Measurements from ENCODE around the gene FRK. TPM values are rescaled to one million over a fixed set of nuclear protein-coding genes. Genes with fewer than 3 reads are reported as not detected.
A peak's percentile ranks its signal among the peaks of the same experiment; 100 is the strongest.

The FRK gene
- total RNA-seq, 2 donors from 2014 or later = 16.0 to 20.0 TPM

GRCh38 chr6:116035616-116036015 is 25.1 kb downstream of the FRK start:
- Histone ChIP-seq H3K4me1 (ENCODE audit: control insufficient read depth in 1 of 2, low read depth in 2 of 2) (peaks cover 45 to 51% of the 10 kb centered on the region in 2 donors), H3K27ac (peak overlapping the region in 1 of 2 donors; percentile 35), H3K27me3 (replicated peaks; ENCODE audit: insufficient read depth) (no peaks in the 10 kb centered on the region), H3K9me3 (no peaks in the 10 kb centered on the region), H3K4me3 (peak overlapping the region; percentile 13), H3K36me3 (no peaks in the 10 kb centered on the region)
- DNase-seq (ENCODE audit: low spot score) (no peak), ATAC-seq (ENCODE audit: insufficient number of reproducible peaks, low FRiP score, low read depth) (no peak)
- TF ChIP-seq CTCF (IDR thresholded peaks at IDR 0.05) = no peak

- no peaks in the 10 kb centered on the region for H3K9me3 ChIP-seq
- no peaks in the 10 kb centered on the region for H3K27me3 ChIP-seq (replicated peaks; ENCODE audit: insufficient read depth)
- TF ChIP-seq CTCF (IDR thresholded peaks at IDR 0.05) = no peak
- no peaks in the 10 kb centered on the region for H3K36me3 ChIP-seq
- H3K4me3 ChIP-seq = peak overlapping the region; percentile 37
- no peak for DNase-seq (ENCODE audit: low spot score)
- ATAC-seq (ENCODE audit: insufficient number of reproducible peaks, low FRiP score, low read depth) = no peak
- H3K27ac ChIP-seq = peak overlapping the region; percentile 22 to 35
- H3K4me1 ChIP-seq (ENCODE audit: control insufficient read depth in 1 of 2, low read depth in 2 of 2) = peaks cover 58 to 62% of the 10 kb centered on the region in 2 donors
Measured at GRCh38 chr6:116034327-116034726, 26.4 kb downstream of the FRK start.

DNA sequence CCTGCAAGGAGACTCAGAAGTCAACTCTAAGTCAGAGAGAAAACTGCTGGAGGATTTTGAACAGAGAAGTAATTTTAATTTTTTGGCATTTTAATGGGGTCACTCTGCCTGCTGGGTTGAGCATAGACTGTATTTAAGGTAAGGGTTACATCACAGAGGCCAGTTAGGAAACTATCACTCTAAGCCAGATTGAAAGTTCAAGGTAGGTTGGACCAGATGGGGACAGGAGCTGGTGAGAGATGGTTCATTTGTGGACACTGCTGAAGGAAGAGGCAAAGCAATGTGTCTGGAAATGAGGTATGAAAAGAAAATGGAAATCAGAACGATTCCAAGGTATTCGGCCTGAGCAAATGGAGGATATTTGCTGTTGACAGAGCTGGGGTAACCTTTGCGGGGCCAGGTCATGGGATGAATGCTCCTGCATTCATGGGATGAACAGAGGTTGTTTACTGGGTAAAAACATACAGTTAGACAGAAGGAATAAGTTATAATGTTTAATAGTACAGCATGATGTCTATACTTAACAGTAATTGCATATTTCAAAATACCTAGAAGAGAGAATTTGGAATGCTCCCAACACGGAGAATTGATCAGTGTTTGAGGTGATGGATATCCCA is 26.9 kb downstream of the FRK start:
- no peaks in the 10 kb centered on the region for H3K9me3 ChIP-seq
- DNase-seq (ENCODE audit: low spot score) (no peak), ATAC-seq (ENCODE audit: insufficient number of reproducible peaks, low FRiP score, low read depth) (no peak)
- peak overlapping the region; percentile 37 for H3K4me3 ChIP-seq
- TF ChIP-seq CTCF (IDR thresholded peaks at IDR 0.05) = no peak
- H3K27me3 ChIP-seq (replicated peaks; ENCODE audit: insufficient read depth) = no peaks in the 10 kb centered on the region
- H3K4me1 ChIP-seq (ENCODE audit: control insufficient read depth in 1 of 2, low read depth in 2 of 2) = peaks cover 63 to 67% of the 10 kb centered on the region in 2 donors
- H3K36me3 ChIP-seq = no peaks in the 10 kb centered on the region
- H3K27ac ChIP-seq = peak overlapping the region; percentile 22 to 35

DNA sequence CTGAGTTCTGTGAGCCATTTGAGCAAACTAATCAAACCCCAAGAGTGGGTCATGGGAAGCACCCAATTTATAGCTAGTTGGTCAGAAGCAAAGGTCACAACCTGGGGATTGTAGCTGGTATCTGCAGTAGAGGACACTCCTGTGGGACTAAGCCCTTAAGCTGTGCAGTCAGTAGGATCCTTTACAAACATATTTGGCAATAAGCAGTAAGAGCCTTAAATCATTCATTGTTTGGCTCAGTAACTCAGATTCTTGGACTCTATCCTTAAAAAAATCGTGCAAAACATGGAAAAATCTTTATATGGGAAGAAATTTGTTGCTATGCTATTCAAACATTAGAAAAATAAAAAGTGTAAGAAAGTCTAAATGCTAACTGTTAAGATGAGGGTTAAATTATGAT is 29.9 kb downstream of the FRK start:
- DNase-seq (ENCODE audit: low spot score) (no peak), ATAC-seq (ENCODE audit: insufficient number of reproducible peaks, low FRiP score, low read depth) (no peak)
- H3K4me3 ChIP-seq = peak overlapping the region; percentile 22
- peaks cover 55 to 65% of the 10 kb centered on the region in 2 donors for H3K4me1 ChIP-seq (ENCODE audit: control insufficient read depth in 1 of 2, low read depth in 2 of 2)
- no peaks in the 10 kb centered on the region for H3K27me3 ChIP-seq (replicated peaks; ENCODE audit: insufficient read depth)
- H3K27ac ChIP-seq = peak overlapping the region; percentile 59 to 65
- H3K36me3 ChIP-seq = no peaks in the 10 kb centered on the region
- H3K9me3 ChIP-seq = no peaks in the 10 kb centered on the region
- no peak for TF ChIP-seq CTCF (IDR thresholded peaks at IDR 0.05)

- no peak for DNase-seq (ENCODE audit: low spot score)
- no peak for ATAC-seq (ENCODE audit: insufficient number of reproducible peaks, low FRiP score, low read depth)
- no peak overlapping the region for H3K4me3 ChIP-seq
- H3K36me3 ChIP-seq = no peaks in the 10 kb centered on the region
- H3K4me1 ChIP-seq (ENCODE audit: control insufficient read depth in 1 of 2, low read depth in 2 of 2) = peaks cover 50 to 70% of the 10 kb centered on the region in 2 donors
- no peak for TF ChIP-seq CTCF (IDR thresholded peaks at IDR 0.05)
- H3K9me3 ChIP-seq = no peaks in the 10 kb centered on the region
- H3K27me3 ChIP-seq (replicated peaks; ENCODE audit: insufficient read depth) = no peaks in the 10 kb centered on the region
- peak overlapping the region; percentile 28 to 59 for H3K27ac ChIP-seq
Measured at GRCh38 chr6:116029535-116029934, 31.2 kb downstream of the FRK start.
